Stimulated activated CD8-positive, alpha-beta memory T cell treated with anti-CD3 and anti-CD28 coated beads, Interleukin-12 subunit alpha, Interleukin-12 subunit beta, amount 100 ng/mL, for 4 hours (primary cell): Measurements from ENCODE around the gene MAZ.

Source experiments
- DNase-seq: peaks from one replicate; pipeline ENCODE4 v3.0.0-alpha.2; 2020; ENCODE audit warnings: low read depth

Gene MAZ

GRCh38 chr16:29857133-29857760 lies 50.9 kb downstream of the MAZ start:
- no peak for DNase-seq

GRCh38 chr16:29858149-29858849 lies 52.0 kb downstream of the MAZ start:
- DNase-seq = no peak

GRCh38 chr16:29858974-29859373 lies 52.6 kb downstream of the MAZ start:
- DNase-seq = no peak

- no peak for DNase-seq
Observed at GRCh38 chr16:29860218-29860617, 53.9 kb downstream of the MAZ start.
